Heart left ventricle (tissue), 13 donors: ENCODE results near the gene TGM1.

Source experiments
- CTCF ChIP-seq, 12 donors: fragments of 200-600 bp; sonication (generic) in 4 of 12; IDR thresholded peaks; one replicate each; pipeline versions ENCODE4 v1.5.0 to v1.8.0; 2018 to 2022; ENCODE audit warnings: antibody characterized with exemption in 12 of 12, mild to moderate bottlenecking in 5 of 12
- POLR2A ChIP-seq, 2 donors: fragments of 450-650 bp; IDR thresholded peaks; one replicate each; pipeline ENCODE4 v1.6.1; 2017; ENCODE audit warnings: antibody characterized with exemption in 2 of 2, mild to moderate bottlenecking in 2 of 2, moderate library complexity in 2 of 2
- donor health status: ischemic (EF 13 %, LVEDD 7.1; RV severe dilation, severe dysfunction).
- donor health status: DM: no; HTN: yes; CAD: no.
- donor health status: DM: no; HTN: no; CAD: no.
- donor health status: ischemic (EF 25% LVEDD 6.9; RV normal size, moderate dysfunction).
- donor health status: ischemic (EF 25% LVEDD 5.7; RV mildly dilated, moderate dysfunction).
- donor health status: ischemic (EF 35%, LVEDD 5.7; RV mildly dilated, moderate dysfunction).
- donor health status: nonischemic (EF 11% LVEDD 7.7; RV severe dilation, severe dysfunction).
- donor health status: DM: yes; HTN: yes; CAD: no.
- donor health status: PGD.
- donor health status: ischemic (EF 29% LVEDD 5.4; RV normal size, mild dysfunction).
- donor health status: nonischemic (EF 23%, LVEDD 6.1; RV moderate dilation, normal function).

DNA sequence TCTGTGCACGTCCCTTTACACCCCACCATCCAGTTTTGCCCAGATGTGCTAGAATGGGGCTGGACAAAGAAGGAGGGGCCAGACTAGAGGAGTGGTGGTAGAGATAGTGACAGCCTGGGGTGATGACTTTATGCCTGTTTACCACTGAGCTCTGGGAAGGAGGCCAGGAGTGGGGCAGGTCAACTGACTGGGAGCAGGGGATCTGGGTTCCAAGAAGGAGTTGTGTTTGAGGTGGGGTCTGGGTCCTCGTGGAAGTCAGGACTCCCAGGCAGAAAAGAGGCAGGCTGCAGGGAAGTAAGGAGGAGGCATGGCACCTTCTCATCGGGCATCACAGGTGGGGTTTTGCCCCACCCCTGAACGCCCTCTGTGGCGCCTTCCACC, 47.3 kb upstream of the TGM1 start:
- no peak for TF ChIP-seq CTCF (IDR thresholded peaks at IDR 0.05)
- no peak for TF ChIP-seq POLR2A (IDR thresholded peaks at IDR 0.05)
